ENCODE results near the gene RALBP1.
"Not testable (repeated sequence)": the region's sequence is repeated elsewhere in the genome, so short reads cannot be mapped to it uniquely, and the experiment has no call there.

Gene RALBP1

GRCh38 chr18:9455718-9456511 lies 19.4 kb upstream of the RALBP1 start:
- no peak for DNase-seq

GRCh38 chr18:9466127-9466526 lies 9.2 kb upstream of the RALBP1 start:
- no peak for DNase-seq

- DNase-seq: no peak
Observed at GRCh38 chr18:9466846-9467245, 8.5 kb upstream of the RALBP1 start.

GRCh38 chr18:9468998-9469397 lies 6.3 kb upstream of the RALBP1 start:
- DNase-seq: no peak

- DNase-seq: no peak
Observed at GRCh38 chr18:9469685-9470084, 5.6 kb upstream of the RALBP1 start.

GRCh38 chr18:9474108-9474982 lies 968 bp upstream of the RALBP1 start:
- DNase-seq: peak; percentile 76

- no peak for DNase-seq
Observed at GRCh38 chr18:9475643-9476591, 604 bp downstream of the RALBP1 start.

GRCh38 chr18:9476949-9477348 lies 1.6 kb downstream of the RALBP1 start:
- not testable (repeated sequence) for DNase-seq

- no peak for DNase-seq
Observed at GRCh38 chr18:9477509-9477908, 2.2 kb downstream of the RALBP1 start.

GRCh38 chr18:9478545-9478944 lies 3.2 kb downstream of the RALBP1 start:
- no peak for DNase-seq

- no peak for DNase-seq
Observed at GRCh38 chr18:9482790-9483189, 7.5 kb downstream of the RALBP1 start.

- DNase-seq: no peak
Observed at GRCh38 chr18:9483526-9483925, 8.2 kb downstream of the RALBP1 start.

GRCh38 chr18:9484856-9485255 lies 9.5 kb downstream of the RALBP1 start:
- not testable (repeated sequence) for DNase-seq

GRCh38 chr18:9488538-9488937 lies 13.2 kb downstream of the RALBP1 start:
- DNase-seq: no peak

- no peak for DNase-seq
Observed at GRCh38 chr18:9494778-9495331, 19.5 kb downstream of the RALBP1 start.

GRCh38 chr18:9495465-9495864 lies 20.2 kb downstream of the RALBP1 start:
- no peak for DNase-seq

GRCh38 chr18:9495916-9496705 lies 20.8 kb downstream of the RALBP1 start:
- DNase-seq: no peak

GRCh38 chr18:9506046-9506792 lies 30.9 kb downstream of the RALBP1 start:
- DNase-seq: peak; percentile 74

GRCh38 chr18:9507565-9508088 lies 32.3 kb downstream of the RALBP1 start:
- no peak for DNase-seq

GRCh38 chr18:9508446-9509025 lies 33.2 kb downstream of the RALBP1 start:
- DNase-seq: no peak
